NCI-H1048 (cell line): Measurements from ENCODE around the gene TMEM247.
"Not testable (repeated sequence)": the region's sequence is repeated elsewhere in the genome, so short reads cannot be mapped to it uniquely, and the experiment has no call there.

Source experiments
- DNase-seq: peaks from one replicate; lab custom pipeline; 2025; lab: John Stamatoyannopoulos, UW

Gene TMEM247

DNA sequence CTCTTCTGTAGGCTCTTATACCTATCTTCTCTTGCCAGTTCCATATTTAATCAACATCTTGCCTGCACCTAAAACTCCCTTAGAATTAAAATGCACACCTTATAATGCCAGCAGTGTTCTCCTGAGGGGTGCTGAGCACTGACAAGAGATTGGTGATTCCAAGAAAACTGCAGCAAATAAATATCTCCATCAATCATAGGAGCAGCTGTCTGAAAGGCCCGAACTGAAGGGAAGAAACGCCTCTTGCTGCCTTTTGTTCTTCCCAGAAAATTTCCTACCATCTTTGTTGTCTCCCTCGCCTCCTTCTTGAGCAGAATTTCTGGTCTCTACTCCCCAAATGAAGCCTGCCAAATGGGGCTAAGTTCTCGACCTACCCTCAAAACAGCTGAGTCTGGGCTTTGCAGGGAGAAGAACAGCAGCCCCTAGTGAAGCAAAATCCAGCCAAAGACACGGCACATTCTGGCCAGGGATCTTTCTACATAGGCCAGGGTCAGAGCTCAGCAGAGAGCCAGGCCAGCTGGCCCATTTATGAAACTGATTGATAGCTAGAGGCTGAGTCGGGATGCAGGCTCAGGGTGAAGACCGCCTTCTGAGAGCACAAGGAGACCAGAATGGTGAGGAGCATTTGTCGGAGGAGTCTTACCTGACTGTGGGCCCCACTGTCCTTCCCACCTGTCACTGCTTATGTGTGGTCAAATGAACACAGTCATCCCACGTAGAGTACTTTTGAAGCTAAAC lies 20.4 kb upstream of the TMEM247 start:
- DNase-seq = no peak

DNA sequence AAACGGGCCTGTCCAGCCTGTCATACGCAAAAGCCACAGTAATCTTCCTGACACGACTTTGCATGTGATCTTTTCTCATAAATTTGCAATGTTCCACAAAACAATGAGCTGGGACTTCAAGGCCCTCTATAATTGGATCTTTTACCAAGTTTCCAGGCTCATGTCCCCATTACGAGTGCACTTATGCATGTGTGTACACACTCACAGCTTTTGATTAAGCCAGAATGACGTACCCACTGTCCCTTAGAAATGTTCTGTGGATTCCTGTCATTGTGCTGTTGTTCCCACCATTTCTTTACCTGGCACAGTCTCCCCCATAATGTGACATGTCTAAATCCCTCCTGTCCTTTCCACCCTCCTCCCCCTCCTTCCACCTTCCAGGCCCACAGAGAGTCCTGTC lies 19.7 kb upstream of the TMEM247 start:
- DNase-seq = no peak

DNA sequence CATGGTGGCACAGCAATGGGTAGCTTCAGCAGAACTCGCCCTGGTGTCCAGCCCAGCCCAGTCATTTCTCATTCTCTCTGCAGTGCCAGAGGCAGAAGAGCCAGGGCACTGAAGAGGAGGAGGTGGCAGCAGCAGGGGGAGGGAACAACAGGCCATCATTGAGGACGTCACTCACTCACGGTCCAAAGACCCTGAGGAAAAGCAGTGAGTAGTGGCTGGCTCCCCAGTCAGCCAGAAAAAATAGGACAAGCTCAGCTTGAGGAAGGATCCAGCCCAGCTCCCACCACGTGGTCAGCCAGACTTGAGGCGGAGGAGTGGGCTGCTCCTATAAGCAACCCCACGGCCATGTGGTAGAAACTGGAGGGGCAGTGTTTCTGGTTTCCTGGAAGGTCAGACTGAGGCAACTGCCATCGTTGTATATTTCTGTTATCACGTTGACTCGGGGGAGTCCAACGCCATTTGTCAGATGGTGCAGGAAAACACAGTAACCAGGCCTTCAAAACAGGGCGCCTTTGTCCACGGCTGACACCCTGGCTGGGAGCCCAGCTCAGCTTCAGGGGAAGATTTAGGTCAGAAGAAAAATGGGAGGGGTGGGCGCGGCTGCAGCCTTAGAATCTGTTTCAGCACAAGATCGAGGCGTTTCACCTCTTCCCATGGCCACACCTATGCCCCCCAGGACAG lies 19.0 kb upstream of the TMEM247 start:
- no peak for DNase-seq

DNA sequence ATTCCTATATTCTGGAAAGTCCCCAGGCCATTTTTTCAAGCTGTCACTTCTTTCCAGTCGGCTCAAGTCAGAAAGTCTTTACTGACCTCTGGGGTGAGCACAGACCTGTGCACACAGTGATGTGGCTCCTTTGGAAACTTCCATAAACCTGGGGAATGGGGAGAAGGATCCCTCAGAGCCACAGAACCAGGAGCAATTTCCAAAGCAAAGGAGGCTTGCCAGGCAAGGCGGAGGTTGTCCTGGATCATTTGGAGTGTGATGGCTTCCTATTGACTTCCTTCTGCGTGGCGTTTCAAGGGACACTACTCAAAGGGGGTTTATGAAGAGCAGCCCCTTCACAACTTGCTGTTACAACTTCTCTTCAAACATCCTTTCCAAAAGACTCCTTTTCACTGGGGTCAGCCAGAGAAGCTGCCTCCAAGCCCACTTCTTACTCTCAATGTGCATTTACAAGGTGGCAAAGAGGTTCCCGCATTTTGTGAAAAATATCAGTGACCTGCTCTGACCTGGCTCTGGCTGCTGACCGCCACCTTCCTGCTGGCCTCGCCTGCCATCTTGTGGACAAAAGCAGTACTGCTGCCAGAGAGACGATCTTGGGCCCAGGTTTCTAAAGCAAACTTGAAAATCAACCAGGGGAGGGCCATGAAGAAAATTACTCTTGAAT lies 18.2 kb upstream of the TMEM247 start:
- DNase-seq = no peak

DNA sequence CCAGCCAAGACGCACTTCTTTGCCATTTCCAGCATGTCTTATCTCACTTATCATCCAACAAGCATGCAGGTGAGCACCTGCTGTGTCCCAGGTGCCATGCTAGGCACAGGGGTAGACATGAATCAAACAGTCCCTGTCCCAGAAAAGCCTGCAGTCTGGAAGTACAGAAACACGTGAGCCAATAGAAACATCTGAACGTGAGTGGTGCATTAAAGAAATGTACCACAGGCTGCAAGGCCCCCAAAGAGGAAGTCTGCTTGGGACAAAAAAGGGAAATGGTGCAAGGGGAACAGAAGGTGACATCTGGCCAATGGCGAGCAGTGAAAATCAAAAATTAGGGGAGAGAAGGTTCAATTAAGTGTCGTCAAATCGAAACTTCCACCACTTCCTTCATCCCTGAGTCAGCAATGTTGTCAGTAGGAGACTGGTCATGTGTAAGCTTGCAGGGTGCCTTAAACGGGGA lies 17.6 kb upstream of the TMEM247 start:
- no peak for DNase-seq

DNA sequence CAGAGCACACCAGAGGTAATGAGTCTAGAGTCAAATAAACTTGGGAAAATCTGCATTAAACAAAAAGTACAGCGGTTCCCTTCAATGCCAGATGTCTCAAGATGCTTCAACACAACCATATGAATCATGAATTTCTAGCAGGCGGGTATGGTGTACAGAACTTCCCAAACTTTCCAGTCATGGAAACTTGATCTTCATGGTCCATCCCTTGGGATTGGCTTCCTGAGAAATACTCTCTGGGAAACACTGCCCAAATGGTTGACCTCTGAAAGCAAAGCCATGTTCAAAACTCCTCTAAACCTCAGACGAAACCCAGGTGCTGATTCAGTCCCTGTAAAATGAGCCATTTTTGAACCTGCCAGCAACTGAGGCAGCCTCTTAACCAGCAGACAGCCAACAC lies 16.4 kb upstream of the TMEM247 start:
- DNase-seq = no peak

DNA sequence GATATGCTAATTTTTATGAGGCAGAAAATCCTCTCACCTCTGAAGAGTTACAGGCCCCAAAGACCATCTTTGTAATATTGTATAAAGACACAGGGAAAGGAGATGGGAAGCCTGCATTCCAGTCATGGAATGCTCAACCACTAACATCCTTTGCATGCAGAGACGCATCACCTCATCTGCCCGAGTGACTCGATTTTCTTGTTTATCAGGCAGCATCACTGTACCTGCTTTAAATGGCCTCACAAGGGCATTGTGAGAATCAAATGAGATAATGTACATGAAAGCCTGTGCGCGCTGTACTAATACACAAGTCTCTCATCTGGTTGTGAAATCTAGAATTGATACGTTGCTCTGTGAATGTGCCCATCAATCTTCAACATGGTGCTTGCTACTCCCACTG lies 10.2 kb upstream of the TMEM247 start:
- DNase-seq = no peak

DNA sequence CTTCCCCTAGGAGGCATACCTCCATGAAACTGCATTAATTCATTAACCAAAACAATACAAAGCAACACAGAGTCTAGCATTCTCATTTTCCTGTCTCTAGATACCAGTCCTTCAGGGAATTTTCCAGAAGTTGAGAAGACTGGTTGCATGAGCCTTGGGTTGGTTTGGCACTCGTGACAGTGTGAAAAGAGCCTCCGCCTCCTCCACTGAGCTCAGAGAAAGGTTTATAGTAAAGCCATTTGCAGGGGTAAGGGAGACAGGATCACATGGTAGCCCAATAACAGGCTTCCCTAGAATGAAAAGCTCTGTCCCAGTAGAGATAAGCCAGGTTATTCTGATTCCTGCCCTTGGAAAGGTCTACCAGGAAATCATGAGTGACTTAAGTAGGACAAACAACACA lies 9.7 kb upstream of the TMEM247 start:
- no peak for DNase-seq

DNA sequence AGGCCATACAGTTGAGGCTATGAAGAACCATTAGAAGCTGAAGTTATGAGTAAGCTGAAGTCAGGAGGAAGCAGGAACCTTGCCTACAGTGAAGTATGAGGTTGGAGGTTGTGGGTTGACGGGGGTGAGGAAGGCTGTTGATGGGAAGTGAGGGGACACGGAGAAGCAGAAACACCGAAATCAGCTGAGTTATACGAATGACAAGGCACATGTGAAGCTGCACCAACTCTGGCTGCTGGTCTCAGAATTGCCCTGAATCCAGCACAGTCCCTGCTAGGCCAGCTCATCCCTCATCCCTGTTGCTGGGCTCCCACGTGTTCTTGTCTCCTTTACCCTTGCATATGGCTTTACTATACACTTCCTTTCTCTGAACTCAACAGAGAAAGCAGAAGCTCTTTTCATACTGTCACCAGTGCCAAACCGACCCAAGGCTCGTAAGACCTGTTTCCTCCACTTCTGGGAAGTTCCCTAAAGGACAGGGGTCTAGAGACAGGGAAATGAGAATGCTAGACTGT lies 9.2 kb upstream of the TMEM247 start:
- no peak for DNase-seq

DNA sequence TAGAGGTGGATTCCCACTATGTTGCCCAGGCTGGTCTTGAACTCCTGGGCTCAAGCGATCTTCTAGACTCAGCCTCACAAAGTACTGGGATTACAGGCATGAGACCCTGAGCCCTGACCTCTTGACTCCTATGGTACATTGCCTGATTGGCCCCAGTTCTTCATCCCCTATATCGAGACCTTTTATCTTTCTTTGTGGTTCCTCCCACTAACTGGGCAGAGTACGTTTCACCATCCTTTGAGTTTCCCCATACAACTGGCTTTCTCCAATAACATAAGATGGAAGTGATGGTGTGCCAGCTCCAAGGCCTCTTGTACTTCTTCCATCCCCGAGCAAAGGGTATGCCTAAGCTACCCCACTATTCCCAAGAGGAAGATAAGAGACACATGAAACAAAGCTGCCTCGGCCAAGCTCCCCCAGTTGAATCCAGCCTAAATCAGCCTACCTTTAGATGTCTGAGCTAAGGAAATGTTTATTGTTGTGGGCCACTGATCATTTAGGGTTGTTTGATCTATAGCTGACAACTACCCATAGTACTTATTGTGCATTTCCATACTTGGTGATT lies 8.3 kb upstream of the TMEM247 start:
- DNase-seq = no peak

DNA sequence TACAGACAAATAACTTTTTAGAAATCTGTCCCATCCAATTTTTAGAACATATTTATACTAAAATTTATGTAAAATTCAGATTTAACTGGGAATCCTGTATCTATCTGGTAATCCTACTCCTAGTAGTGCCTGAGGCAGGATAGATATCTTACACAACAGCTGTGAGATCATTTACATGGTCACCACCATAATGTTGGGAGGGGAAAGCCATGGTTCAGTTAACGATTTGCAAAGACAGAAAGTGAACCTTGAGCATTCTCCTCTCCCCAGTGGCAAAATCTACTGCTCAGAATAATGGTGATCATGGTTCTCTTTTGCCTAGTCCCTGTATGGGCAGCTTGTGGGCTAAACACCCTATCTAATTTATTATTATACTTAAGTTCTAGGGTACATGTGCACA lies 7.7 kb upstream of the TMEM247 start:
- no peak for DNase-seq

DNA sequence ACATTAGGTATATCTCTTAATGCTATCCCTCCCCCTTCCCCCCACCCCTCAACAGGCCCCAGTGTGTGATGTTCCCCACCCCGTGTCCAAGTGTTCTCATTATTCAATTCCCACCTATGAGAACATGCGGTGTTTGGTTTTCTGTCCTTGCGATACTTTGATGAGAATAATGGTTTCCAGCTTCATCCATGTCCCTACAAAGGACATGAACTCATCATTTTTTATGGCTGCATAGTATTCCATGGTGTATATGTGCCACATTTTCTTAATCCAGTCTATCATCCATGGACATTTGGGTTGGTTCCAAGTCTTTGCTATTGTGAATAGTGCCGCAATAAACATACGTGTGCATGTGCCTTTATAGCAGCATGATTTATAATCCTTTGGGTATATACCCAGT lies 7.2 kb upstream of the TMEM247 start:
- DNase-seq = not testable (repeated sequence)

DNA sequence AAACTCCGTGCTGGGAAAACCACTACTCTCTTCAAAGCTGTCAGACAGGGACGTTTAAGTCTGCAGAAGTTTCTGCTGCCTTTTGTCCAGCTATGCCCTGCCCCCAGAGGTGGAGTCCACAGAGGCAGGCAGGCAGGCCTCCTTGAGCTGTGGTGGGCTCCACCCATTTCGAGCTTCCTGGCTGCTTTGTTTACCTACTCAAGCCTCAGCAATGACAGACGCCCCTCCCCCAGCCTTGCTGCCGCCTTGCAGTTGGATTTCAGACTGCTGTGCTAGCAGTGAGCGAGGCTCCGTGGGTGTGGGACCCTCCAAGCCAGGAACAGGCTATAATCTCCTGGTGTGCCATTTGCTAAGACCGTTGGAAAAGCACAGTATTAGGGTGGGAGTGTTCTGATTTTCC lies 1.9 kb upstream of the TMEM247 start:
- not testable (repeated sequence) for DNase-seq

DNA sequence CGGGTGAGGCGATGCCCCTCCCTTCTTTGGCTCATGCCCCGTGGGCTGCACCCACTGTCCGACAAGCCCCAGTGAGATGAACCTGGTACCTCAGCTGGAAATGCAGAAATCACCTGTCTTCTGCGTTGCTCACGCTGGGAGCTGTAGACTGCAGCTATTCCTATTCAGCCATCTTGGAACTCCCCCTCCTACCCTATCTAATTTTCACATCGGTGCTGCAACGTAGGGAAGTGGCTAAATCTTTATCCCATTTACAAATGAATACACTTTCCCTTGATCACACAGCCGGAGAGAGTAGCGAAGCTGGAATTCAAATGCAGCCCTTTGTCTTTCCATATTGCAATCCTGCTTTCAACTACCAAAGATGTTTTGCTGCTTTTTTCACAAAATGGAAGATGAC lies 1.4 kb upstream of the TMEM247 start:
- DNase-seq = no peak

DNA sequence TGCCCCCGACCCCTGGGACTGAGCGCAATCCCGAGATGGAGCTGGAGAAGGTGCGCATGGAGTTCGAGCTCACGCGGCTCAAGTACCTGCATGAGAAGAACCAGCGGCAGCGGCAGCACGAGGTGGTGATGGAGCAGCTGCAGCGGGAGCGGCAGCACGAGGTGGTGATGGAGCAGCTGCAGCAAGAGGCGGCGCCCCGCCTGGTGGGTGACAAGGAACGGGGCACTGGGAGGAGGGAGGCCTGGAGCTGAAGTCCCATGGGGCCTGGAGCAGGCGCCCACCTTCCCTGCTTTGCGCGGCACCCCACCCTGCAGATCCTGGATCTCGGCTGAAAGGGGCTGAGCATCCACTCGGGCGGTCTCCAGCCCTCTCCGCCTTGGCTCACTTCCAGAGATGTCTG lies 1.2 kb downstream of the TMEM247 start:
- DNase-seq = no peak

DNA sequence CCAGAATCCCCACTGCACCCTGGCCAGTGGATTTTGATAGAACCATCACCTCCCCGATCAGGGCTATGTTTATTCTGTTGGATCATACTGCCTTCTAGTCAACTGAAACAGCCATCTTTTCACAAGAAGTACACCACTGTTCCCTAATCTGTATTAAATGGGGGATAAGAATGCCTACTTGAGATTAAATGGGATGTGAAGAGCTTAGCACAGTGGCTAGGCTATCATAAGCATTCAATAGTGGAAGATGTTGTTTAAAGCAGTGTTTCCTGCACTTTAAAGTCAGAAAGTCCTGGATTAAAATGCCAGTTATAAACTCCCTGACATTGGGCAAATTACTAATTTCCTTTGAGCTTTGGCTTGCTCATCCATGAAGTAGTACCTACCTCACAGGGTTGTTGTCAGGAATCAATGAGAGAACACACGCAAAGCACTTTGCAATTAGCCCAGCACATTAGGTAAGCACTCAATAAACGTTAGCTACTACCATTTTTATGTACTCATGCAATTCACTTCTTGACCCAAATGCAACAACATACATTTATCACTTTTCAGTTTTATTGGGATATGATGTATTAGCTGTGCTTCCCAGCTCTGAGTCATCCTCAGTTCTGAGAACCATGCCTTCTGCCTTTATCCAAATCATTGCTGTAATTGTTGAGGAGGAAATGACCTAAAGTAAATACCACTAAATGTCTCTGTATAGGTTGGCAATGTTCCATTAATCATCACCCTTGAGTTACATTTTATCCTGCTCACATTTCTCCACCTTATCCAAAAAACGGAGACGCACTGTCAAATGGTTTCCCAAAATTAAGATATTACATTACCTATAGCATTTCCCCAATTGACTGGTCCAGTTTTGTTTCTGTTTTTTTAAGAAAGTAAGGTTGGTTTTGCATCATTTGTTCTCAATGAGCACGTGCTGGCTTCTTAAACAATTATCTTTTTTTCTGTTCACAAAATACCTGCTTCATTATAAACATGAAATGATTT lies 2.1 kb downstream of the TMEM247 start:
- DNase-seq = no peak

DNA sequence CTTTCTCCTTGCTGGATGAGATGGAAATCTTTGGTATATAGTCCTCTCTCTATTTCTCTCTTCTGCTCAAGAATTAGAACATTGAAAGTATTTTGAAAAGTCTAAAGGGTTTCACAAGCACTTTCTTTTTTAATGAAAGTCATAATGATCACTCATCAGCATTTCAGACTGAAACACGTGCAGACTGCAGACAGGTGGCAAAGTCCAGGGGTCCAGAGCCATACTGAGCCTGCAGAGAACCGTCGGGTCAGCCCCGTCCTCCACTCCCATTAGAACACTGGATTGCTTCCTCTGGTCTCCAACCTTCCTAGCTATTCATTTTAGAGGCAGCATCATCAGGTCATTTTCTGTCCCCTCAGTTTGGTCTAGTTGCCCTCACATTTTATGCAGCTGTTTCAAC lies 3.1 kb downstream of the TMEM247 start:
- no peak for DNase-seq

DNA sequence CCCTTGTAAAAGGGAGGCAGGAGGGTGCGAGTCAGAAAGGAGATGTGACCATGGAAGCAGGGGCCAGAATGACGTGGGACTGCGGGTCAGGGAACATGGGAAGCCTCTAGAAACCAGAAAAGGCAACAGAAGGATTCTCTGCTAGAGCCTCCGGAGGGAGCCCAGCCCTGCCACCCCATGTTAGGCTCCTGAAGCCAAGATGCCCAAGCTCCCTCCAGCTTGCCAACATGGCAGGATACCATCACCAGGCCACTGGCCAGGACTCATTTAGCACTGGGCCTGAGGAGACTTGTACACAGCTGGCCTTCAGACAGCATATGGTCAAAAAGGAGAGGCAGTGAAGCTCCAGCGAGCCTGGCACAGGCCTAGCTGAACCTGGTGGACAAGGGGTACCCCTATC lies 5.6 kb downstream of the TMEM247 start:
- DNase-seq = no peak

DNA sequence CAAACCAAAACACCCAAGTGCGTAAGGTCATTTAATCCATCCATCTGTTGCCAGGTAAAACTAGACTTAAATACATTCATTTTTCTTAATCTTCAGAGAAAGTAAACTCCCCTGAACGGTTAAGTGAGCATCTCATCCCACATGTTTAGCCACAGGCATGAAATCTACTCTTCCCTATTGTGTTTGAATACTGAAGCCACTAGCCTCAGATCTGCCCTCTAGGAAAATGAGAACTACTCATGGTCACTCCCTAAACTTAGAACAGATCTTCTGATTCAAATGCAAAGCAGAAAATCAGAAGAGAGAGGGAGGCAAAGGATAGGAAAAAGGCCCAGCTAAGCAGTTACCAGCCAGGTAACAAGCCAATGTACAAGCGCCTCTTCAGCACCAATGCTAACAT lies 7.1 kb downstream of the TMEM247 start:
- DNase-seq = no peak

DNA sequence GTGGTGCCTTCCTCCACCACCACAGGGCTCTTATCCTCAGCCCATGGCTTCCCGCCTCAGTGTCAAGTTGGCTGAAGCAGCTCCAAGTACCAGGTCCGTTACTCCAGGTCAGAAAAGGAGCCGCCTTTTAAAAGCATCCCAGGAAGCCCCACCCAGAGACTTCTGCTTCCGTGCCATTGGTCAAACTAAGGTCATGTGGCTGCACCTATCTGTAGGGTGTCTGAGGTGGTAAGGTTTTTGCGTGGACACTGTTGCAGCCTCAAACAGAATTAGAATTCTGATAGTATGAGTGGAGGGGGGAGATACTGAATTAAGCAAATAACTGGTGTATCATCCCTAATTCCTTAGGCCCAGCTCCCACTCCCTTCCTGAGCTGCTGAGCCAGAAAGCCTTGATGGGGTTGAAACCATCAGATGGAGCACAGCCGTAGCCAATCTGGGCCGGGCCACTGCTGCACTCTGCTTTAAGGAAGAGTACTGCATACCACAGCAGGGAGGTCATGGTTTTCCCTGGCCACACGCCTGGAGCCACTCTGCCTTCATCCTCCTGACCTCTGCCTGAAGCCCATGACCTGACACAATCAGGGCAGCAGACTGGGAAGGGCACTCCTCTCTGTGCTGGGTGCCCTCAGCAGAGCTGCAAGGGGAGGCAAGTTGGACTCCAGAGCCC lies 8.4 kb downstream of the TMEM247 start:
- DNase-seq = no peak

DNA sequence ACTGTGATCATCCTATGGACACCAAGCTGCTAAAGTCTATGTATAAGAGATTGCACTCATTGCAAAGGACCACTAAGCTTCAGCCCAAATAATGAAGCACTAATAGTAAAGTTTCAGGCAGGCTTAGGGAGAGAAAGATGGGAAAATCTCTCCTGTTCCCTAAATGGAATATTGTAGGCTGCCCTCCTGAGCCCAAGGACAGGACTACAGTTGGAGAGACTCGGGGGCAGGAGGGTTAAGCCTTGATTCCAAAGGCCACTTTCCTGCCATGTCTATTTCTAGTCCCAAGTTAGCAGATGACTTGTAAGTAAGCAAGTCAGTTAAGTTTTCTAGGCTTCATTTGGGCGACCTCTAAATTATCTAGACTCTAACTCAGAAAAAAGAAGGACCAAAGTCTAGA lies 9.0 kb downstream of the TMEM247 start:
- DNase-seq = no peak
